Stimulated activated CD8-positive, alpha-beta memory T cell treated with anti-CD3 and anti-CD28 coated beads, Interleukin-2, amount 100 ng/mL, for 48 hours (primary cell): ENCODE measurements around the gene CCNY.

ENCODE experiments used
- DNase-seq, 2 donors: peaks; one replicate each; pipeline ENCODE4 v3.0.0-alpha.2; 2020; ENCODE audit warnings: low read depth in 2 of 2

Gene CCNY

GRCh38 chr10:35355971-35356724, 19.8 kb downstream of the CCNY start:
- no peak for DNase-seq

GRCh38 chr10:35356725-35357092, 20.4 kb downstream of the CCNY start:
- no peak for DNase-seq

GRCh38 chr10:35359056-35359455, 22.7 kb downstream of the CCNY start:
- DNase-seq, result no peak

GRCh38 chr10:35359873-35360272, 23.6 kb downstream of the CCNY start:
- no peak for DNase-seq

GRCh38 chr10:35362701-35363350, 26.5 kb downstream of the CCNY start:
- no peak for DNase-seq

- no peak for DNase-seq
Measured at GRCh38 chr10:35363587-35363986, 27.3 kb downstream of the CCNY start.

GRCh38 chr10:35364808-35365207, 28.5 kb downstream of the CCNY start:
- DNase-seq, result no peak

GRCh38 chr10:35365994-35366393, 29.7 kb downstream of the CCNY start:
- no peak for DNase-seq

- no peak for DNase-seq
Measured at GRCh38 chr10:35367107-35367859, 31.0 kb downstream of the CCNY start.

- no peak for DNase-seq
Measured at GRCh38 chr10:35367982-35368381, 31.7 kb downstream of the CCNY start.

- no peak for DNase-seq
Measured at GRCh38 chr10:35368485-35369048, 32.3 kb downstream of the CCNY start.

GRCh38 chr10:35369049-35369611, 32.8 kb downstream of the CCNY start:
- no peak for DNase-seq

GRCh38 chr10:35371731-35372130, 35.4 kb downstream of the CCNY start:
- DNase-seq, result no peak

GRCh38 chr10:35372329-35372728, 36.0 kb downstream of the CCNY start:
- DNase-seq, result no peak

- DNase-seq, result no peak
Measured at GRCh38 chr10:35375091-35375765, 38.9 kb downstream of the CCNY start.

- no peak for DNase-seq
Measured at GRCh38 chr10:35377050-35377728, 40.9 kb downstream of the CCNY start.

- no peak for DNase-seq
Measured at GRCh38 chr10:35378541-35379210, 42.4 kb downstream of the CCNY start.

- DNase-seq, result no peak
Measured at GRCh38 chr10:35379226-35380137, 43.2 kb downstream of the CCNY start.

- no peak for DNase-seq
Measured at GRCh38 chr10:35382096-35382495, 45.8 kb downstream of the CCNY start.
